ENCODE results near the gene TTC17. TPM values are rescaled to one million over a fixed set of nuclear protein-coding genes. Genes with fewer than 3 reads are reported as not detected.

Gene TTC17, protein sequence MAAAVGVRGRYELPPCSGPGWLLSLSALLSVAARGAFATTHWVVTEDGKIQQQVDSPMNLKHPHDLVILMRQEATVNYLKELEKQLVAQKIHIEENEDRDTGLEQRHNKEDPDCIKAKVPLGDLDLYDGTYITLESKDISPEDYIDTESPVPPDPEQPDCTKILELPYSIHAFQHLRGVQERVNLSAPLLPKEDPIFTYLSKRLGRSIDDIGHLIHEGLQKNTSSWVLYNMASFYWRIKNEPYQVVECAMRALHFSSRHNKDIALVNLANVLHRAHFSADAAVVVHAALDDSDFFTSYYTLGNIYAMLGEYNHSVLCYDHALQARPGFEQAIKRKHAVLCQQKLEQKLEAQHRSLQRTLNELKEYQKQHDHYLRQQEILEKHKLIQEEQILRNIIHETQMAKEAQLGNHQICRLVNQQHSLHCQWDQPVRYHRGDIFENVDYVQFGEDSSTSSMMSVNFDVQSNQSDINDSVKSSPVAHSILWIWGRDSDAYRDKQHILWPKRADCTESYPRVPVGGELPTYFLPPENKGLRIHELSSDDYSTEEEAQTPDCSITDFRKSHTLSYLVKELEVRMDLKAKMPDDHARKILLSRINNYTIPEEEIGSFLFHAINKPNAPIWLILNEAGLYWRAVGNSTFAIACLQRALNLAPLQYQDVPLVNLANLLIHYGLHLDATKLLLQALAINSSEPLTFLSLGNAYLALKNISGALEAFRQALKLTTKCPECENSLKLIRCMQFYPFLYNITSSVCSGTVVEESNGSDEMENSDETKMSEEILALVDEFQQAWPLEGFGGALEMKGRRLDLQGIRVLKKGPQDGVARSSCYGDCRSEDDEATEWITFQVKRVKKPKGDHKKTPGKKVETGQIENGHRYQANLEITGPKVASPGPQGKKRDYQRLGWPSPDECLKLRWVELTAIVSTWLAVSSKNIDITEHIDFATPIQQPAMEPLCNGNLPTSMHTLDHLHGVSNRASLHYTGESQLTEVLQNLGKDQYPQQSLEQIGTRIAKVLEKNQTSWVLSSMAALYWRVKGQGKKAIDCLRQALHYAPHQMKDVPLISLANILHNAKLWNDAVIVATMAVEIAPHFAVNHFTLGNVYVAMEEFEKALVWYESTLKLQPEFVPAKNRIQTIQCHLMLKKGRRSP
- total RNA-seq (100 to 1,000 TPM in 1 of 2 donors, 10 to 100 TPM in 1; 80.3 to 119 TPM), polyA plus RNA-seq (10 to 100 TPM; 21.5 to 56.3 TPM)
- long read RNA-seq, donor 1, full-length matches to known transcripts: 4 of 51 reads
- long read RNA-seq, donor 1, partial matches to known transcripts: 19 of 51 reads
- long read RNA-seq, donor 1, other reads (novel, unspliced or antisense): 28 of 51 reads
- long read RNA-seq, donor 2, transcript TTC17-202 (20 exons, 3,648 nt): major isoform, 6 of 76 reads
- long read RNA-seq, donor 2, partial matches to known transcripts: 19 of 76 reads
- long read RNA-seq, donor 2, other reads (novel, unspliced or antisense): 48 of 76 reads

DNA sequence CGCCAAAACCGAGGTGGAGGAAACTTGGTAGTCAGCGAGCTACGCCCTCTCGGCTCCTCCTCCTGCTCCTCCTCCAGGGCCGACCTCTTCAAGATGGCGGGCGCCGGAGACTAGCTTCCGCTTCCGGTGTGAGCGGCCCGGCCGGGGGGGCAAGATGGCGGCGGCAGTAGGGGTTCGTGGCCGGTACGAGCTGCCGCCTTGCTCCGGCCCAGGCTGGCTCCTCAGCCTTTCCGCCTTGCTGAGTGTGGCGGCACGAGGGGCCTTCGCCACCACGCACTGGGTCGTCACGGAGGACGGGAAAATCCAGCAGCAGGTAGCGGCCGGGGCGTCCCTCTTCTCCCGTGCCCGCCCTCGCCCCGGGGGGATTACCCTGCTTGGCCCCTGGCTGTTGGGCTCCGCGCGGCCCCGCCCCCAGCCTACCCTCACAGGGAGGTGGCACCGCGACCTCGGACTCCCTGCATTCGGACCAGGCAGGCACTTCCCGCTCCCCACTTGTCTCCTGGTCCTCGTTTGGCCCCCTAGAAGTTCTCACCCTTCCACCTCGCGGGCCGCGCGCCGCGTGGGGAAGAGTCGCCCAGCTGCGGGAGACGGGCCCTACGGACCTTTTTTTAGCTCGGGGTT is at the start of gene TTC17:
Gene TTC17, plus strand, starts transcription at position 120 of the 621 bp plus-strand sequence. Its CDS starts 35 bp downstream, at position 155.
- no peaks in the 10 kb centered on the region for H3K9me3 ChIP-seq (ENCODE audit: control insufficient read depth, low read length)
- peak within 1 kb of the TSS; percentile 77 to 93 for H3K4me3 ChIP-seq (ENCODE audit: low read length in 2 of 2)
- peak; percentile 99 for ATAC-seq (ENCODE audit: low FRiP score)
- peak; percentile 97 to 98 for DNase-seq
- 0 to 1% methylated on average over 44 to 58 of the region's 58 CpGs for WGBS, 2 donors
- peaks cover 0 to 2% of the 10 kb centered on the region in 2 donors for H3K4me1 ChIP-seq (ENCODE audit: control insufficient read depth in 1 of 2, insufficient read depth in 2 of 2, low read length in 2 of 2)
- peak within 1 kb of the TSS in 1 of 2 donors; percentile 81 for H3K27ac ChIP-seq (ENCODE audit: low read depth in 1 of 2, low read length in 2 of 2)
- no peaks in the 10 kb centered on the region for H3K36me3 ChIP-seq (ENCODE audit: control insufficient read depth in 1 of 2, insufficient read depth in 2 of 2, low read length in 1 of 2)
- intact Hi-C loops (cut with DNase I): no loop called here
- H3K27me3 ChIP-seq (ENCODE audit: control insufficient read depth in 1 of 2, insufficient read depth in 2 of 2, low read length in 1 of 2): no peaks in the 10 kb centered on the region

DNA sequence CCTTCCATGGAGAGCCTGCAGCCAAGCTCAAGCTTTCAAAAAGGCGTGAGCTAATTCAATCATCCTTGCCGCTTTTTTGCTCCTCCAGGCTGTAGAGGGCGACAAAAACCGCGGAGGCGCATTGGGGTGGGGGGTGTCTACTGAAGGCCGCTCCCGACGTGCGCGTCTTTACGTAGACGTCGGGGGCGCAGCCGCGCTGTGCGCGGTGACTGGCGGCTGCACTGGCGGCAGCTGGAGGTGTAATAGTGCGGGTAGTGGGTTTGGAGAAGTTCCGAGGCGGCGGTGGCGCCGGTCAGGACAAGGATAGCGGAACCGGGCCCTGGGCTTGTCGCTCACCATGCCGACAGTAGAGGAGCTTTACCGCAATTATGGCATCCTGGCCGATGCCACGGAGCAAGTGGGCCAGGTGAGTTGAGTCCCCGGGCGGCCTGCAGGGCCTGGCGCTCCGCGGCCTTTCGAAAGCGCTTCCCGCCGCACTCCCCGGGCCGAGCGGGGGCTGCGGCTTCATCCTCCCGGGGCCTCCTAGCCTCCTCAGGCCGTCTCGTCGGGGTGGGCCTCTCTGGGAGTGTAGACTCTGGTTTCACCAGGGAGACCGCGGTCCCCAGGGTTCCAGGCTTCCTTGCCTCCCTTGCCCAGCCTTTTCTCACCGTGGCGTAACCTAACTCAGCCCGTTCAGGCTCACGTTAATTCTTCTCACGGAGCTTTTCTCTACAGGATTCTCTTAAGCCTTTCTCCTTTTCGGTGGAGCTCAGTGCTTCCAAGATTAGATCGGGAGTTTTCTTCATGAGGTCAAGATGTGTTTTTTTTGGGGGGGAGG is 46.7 kb upstream of the TTC17 start, which contains the start of gene API5:
Gene API5, plus strand, starts transcription at position 206 of the 817 bp plus-strand sequence. Its CDS starts 132 bp downstream, at position 338.
- peak; percentile 98 for ATAC-seq (ENCODE audit: low FRiP score)
- no peaks in the 10 kb centered on the region for H3K9me3 ChIP-seq (ENCODE audit: control insufficient read depth, low read length)
- 0 to 1% methylated on average over 60 of the region's 60 CpGs for WGBS, 2 donors

DNA sequence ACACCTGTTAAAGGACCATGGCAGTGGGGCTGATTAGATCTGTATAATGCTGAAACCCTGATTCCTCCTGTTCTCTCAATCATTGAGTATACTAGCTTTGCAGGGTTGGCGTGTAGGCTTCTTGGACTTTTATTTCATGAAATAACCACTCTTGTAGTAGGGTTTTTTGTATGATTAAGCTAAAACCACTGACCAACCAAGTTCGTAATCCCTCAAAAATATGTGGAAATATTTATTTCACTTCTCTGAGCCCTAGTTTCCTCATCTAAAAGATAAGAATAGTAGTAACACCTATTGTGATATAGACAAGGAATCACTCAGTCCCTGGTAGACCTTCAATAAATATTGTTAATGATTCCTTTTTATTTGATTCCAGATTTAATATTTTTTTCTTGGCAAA is 42.8 kb upstream of the TTC17 start:
- WGBS, 2 donors: 73 to 80% methylated on average over 2 of the region's 2 CpGs
- peaks cover 0 to 3% of the 10 kb centered on the region in 2 donors for H3K36me3 ChIP-seq (ENCODE audit: control insufficient read depth in 1 of 2, insufficient read depth in 2 of 2, low read length in 1 of 2)
- ATAC-seq (ENCODE audit: low FRiP score) (no peak), DNase-seq (no peak)
- no peak overlapping the region for H3K4me3 ChIP-seq (ENCODE audit: low read length in 2 of 2)
- H3K4me1 ChIP-seq (ENCODE audit: control insufficient read depth in 1 of 2, insufficient read depth in 2 of 2, low read length in 2 of 2): no peaks in the 10 kb centered on the region
- H3K27ac ChIP-seq (ENCODE audit: low read depth in 1 of 2, low read length in 2 of 2): no peak overlapping the region
- H3K9me3 ChIP-seq (ENCODE audit: control insufficient read depth, low read length): no peaks in the 10 kb centered on the region
- no peaks in the 10 kb centered on the region for H3K27me3 ChIP-seq (ENCODE audit: control insufficient read depth in 1 of 2, insufficient read depth in 2 of 2, low read length in 1 of 2)
- intact Hi-C loops (cut with DNase I): no loop called here

More for the DNA sequence above, 46.7 kb upstream of the TTC17 start, which contains the start of gene API5:
- Histone ChIP-seq H3K27me3 (ENCODE audit: control insufficient read depth in 1 of 2, insufficient read depth in 2 of 2, low read length in 1 of 2) (no peaks in the 10 kb centered on the region), H3K36me3 (ENCODE audit: control insufficient read depth in 1 of 2, insufficient read depth in 2 of 2, low read length in 1 of 2) (no peaks in the 10 kb centered on the region), H3K27ac (ENCODE audit: low read depth in 1 of 2, low read length in 2 of 2) (peak within 1 kb of the TSS in 1 of 2 donors; percentile 89), H3K4me1 (ENCODE audit: control insufficient read depth in 1 of 2, insufficient read depth in 2 of 2, low read length in 2 of 2) (no peaks in the 10 kb centered on the region), H3K4me3 (ENCODE audit: low read length in 2 of 2) (peak within 1 kb of the TSS; percentile 22 to 69)
- intact Hi-C loops (cut with DNase I): no loop called here
- DNase-seq: peak; percentile 95 to 96

DNA sequence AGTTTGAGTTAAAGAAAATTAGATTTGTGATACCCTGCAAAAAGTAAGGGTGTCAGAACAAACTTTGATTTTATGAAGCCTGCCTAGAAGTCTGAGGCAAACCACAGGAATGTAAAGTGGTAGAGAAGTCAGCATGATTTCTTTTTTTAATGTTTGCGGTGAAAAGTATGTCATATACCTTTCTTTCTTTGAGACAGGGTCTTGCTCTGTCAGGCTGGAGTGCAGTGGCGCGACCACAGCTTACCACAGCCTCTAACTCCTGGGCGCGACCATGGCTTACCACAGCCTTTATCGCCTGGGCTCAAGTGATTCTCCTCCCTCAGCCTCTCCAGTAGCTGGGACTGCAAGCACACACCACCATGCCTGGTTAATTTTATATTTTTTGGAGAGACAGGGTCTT is 42.3 kb upstream of the TTC17 start:
- intact Hi-C loops (cut with DNase I): no loop called here
- 86 to 91% methylated on average over 6 of the region's 6 CpGs for WGBS, 2 donors
- ATAC-seq (ENCODE audit: low FRiP score) (no peak), DNase-seq (no peak)
- Histone ChIP-seq H3K4me1 (ENCODE audit: control insufficient read depth in 1 of 2, insufficient read depth in 2 of 2, low read length in 2 of 2) (no peaks in the 10 kb centered on the region), H3K27me3 (ENCODE audit: control insufficient read depth in 1 of 2, insufficient read depth in 2 of 2, low read length in 1 of 2) (no peaks in the 10 kb centered on the region), H3K27ac (ENCODE audit: low read depth in 1 of 2, low read length in 2 of 2) (no peak overlapping the region), H3K9me3 (ENCODE audit: control insufficient read depth, low read length) (no peaks in the 10 kb centered on the region), H3K4me3 (ENCODE audit: low read length in 2 of 2) (no peak overlapping the region), H3K36me3 (ENCODE audit: control insufficient read depth in 1 of 2, insufficient read depth in 2 of 2, low read length in 1 of 2) (peaks cover 0 to 3% of the 10 kb centered on the region in 2 donors)

DNA sequence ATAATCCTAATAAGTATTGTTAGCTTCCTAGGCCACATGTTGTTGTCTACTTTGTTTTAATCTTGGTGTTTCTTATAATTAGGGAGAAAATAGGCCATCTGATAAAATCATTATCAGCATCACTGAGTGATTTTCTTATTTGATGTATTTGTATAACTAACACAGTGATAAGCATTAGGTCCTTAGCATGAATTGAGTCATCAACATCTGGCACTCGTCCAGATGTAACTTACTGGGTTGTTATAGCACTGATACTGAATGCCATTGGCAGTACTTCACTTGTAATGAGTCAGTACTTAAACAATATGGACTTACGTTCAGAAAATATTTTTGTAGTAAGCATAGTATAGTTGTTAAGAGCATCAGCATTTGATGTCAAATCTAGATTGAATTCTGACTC is 30.7 kb upstream of the TTC17 start:
- DNase-seq: no peak
- ATAC-seq (ENCODE audit: low FRiP score): no peak
- Histone ChIP-seq H3K36me3 (ENCODE audit: control insufficient read depth in 1 of 2, insufficient read depth in 2 of 2, low read length in 1 of 2) (peaks cover 7 to 10% of the 10 kb centered on the region in 2 donors), H3K27ac (ENCODE audit: low read depth in 1 of 2, low read length in 2 of 2) (no peak overlapping the region), H3K9me3 (ENCODE audit: control insufficient read depth, low read length) (no peaks in the 10 kb centered on the region), H3K27me3 (ENCODE audit: control insufficient read depth in 1 of 2, insufficient read depth in 2 of 2, low read length in 1 of 2) (no peaks in the 10 kb centered on the region), H3K4me3 (ENCODE audit: low read length in 2 of 2) (no peak overlapping the region), H3K4me1 (ENCODE audit: control insufficient read depth in 1 of 2, insufficient read depth in 2 of 2, low read length in 2 of 2) (no peaks in the 10 kb centered on the region)
- intact Hi-C loops (cut with DNase I): no loop called here
- 23 to 29% methylated on average over 2 of the region's 2 CpGs for WGBS, 2 donors

DNA sequence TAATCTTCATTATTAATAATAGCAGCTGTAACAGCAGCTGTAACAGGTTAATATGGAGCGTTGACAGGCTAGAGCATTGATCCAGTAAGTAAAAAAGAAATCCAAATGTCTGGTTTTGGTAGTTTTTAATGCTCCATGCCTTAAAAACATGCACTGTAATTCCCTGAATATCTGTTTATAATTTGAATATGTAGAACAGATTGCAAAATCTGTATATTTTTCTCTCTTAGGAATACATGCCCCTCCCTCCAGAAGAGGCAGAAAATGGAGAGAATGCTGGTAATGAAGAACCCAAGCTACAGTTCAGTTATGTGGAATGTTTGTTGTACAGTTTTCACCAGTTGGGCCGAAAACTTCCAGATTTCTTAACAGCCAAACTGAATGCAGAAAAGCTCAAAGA is 30.2 kb upstream of the TTC17 start:
- peaks cover 7 to 10% of the 10 kb centered on the region in 2 donors for H3K36me3 ChIP-seq (ENCODE audit: control insufficient read depth in 1 of 2, insufficient read depth in 2 of 2, low read length in 1 of 2)
- H3K27ac ChIP-seq (ENCODE audit: low read depth in 1 of 2, low read length in 2 of 2): no peak overlapping the region
- H3K27me3 ChIP-seq (ENCODE audit: control insufficient read depth in 1 of 2, insufficient read depth in 2 of 2, low read length in 1 of 2): no peaks in the 10 kb centered on the region
- intact Hi-C loops (cut with DNase I): no loop called here
- 93 to 95% methylated on average over 2 of the region's 2 CpGs for WGBS, 2 donors
- no peak overlapping the region for H3K4me3 ChIP-seq (ENCODE audit: low read length in 2 of 2)
- H3K9me3 ChIP-seq (ENCODE audit: control insufficient read depth, low read length): no peaks in the 10 kb centered on the region
- DNase-seq: no peak
- no peaks in the 10 kb centered on the region for H3K4me1 ChIP-seq (ENCODE audit: control insufficient read depth in 1 of 2, insufficient read depth in 2 of 2, low read length in 2 of 2)
- no peak for ATAC-seq (ENCODE audit: low FRiP score)

DNA sequence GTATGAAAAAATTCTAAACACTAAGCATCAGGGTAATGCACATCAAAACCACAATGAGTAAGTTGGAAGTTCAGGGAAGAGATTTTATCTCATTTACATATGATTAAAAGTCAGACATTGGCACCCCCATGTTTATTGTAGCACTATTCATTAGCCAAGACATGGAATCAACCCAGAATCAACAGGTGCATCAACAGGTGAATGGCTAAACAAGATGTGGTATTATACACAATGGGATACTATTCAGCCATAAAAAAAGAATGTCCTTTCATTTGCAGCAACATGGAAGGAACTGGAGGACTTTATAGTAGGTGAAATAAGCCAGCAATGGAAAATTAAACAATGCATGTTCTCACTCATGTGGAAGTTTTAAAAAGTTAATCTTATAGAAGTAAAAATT is 17.6 kb upstream of the TTC17 start:
- ATAC-seq (ENCODE audit: low FRiP score): no peak
- Histone ChIP-seq H3K27ac (ENCODE audit: low read depth in 1 of 2, low read length in 2 of 2) (no peak overlapping the region), H3K4me1 (ENCODE audit: control insufficient read depth in 1 of 2, insufficient read depth in 2 of 2, low read length in 2 of 2) (no peaks in the 10 kb centered on the region), H3K27me3 (ENCODE audit: control insufficient read depth in 1 of 2, insufficient read depth in 2 of 2, low read length in 1 of 2) (no peaks in the 10 kb centered on the region), H3K9me3 (ENCODE audit: control insufficient read depth, low read length) (no peaks in the 10 kb centered on the region), H3K4me3 (ENCODE audit: low read length in 2 of 2) (no peak overlapping the region), H3K36me3 (ENCODE audit: control insufficient read depth in 1 of 2, insufficient read depth in 2 of 2, low read length in 1 of 2) (peaks cover 3 to 4% of the 10 kb centered on the region in 2 donors)
- intact Hi-C loops (cut with DNase I): no loop called here
- no peak for DNase-seq
